Measurements from ENCODE around the gene GEMIN5. TPM values are rescaled to one million over a fixed set of nuclear protein-coding genes. Genes with fewer than 3 reads are reported as not detected.
A peak's percentile ranks its signal among the peaks of the same experiment; 100 is the strongest.

The GEMIN5 gene
- total RNA-seq, 5 donors from 2014 or later (not counting 1 experiment from before 2014, with no cell fraction given) = 6.8 to 17.6 (median 14.8) TPM

- Histone ChIP-seq H3K9me3 (no peaks in the 10 kb centered on the region), H3K36me3 (ENCODE audit: control insufficient read depth in 2 of 2, extremely low read depth in 1 of 2, insufficient read depth in 1 of 2, low read length in 1 of 2) (peaks cover 25 to 60% of the 10 kb centered on the region in 2 donors), H3K4me3 (ENCODE audit: control insufficient read depth in 1 of 2, extremely low read depth in 1 of 2, low read length in 1 of 2) (no peak overlapping the region), H3K27me3 (replicated peaks in 1 of 2; ENCODE audit: control insufficient read depth in 2 of 2, extremely low read depth in 1 of 2, insufficient read depth in 2 of 2, low read length in 1 of 2) (no peaks in the 10 kb centered on the region), H3K4me1 (ENCODE audit: control insufficient read depth in 1 of 2, extremely low read depth in 1 of 2, insufficient read depth in 2 of 2, low read length in 2 of 2) (peaks cover 10 to 12% of the 10 kb centered on the region in 2 experiments), H3K27ac (ENCODE audit: low read length) (no peak overlapping the region)
- no peak overlapping the region for H3K27ac Mint-ChIP-seq
- DNase-seq (no peak), ATAC-seq (replicated peaks in 1 of 4) (no peak)
- H3K4me1 Mint-ChIP-seq = peaks cover 37 to 43% (median 42%) of the 10 kb centered on the region in 3 donors
- WGBS (ENCODE audit: insufficient coverage) = no CpG with 5 or more reads among the region's 2 CpGs
- no peaks in the 10 kb centered on the region for H3K9me3 Mint-ChIP-seq
- CTCF ChIA-PET = no interaction called here
- H3K4me3 Mint-ChIP-seq = no peak overlapping the region
- peaks cover 47% of the 10 kb centered on the region for H3K36me3 Mint-ChIP-seq
- POLR2A ChIA-PET = interaction anchor here (0.5 to 1.4 kb wide), 2 partner anchors 10 to 74 kb away, joined by 3 read pairs; no protein-coding TSS in a partner anchor
- no peaks in the 10 kb centered on the region for H3K27me3 Mint-ChIP-seq
Observed at GRCh38 chr5:154866841-154867240, 71.2 kb downstream of the GEMIN5 start.

GRCh38 chr5:154865466-154866184 lies 72.4 kb downstream of the GEMIN5 start:
- H3K36me3 ChIP-seq (ENCODE audit: control insufficient read depth in 2 of 2, extremely low read depth in 1 of 2, insufficient read depth in 1 of 2, low read length in 1 of 2) = peaks cover 20 to 50% of the 10 kb centered on the region in 2 donors
- Mint-ChIP-seq H3K36me3 (peaks cover 43% of the 10 kb centered on the region), H3K4me1 (peaks cover 49 to 53% (median 52%) of the 10 kb centered on the region in 3 donors)

GRCh38 chr5:154863291-154864080 lies 74.5 kb downstream of the GEMIN5 start:
- H3K4me1 Mint-ChIP-seq = peaks cover 59 to 60% (median 59%) of the 10 kb centered on the region in 3 donors
- no peaks in the 10 kb centered on the region for H3K27me3 Mint-ChIP-seq
- POLR2A ChIA-PET = interaction anchor here in 1 of 2 donors (0.7 kb wide), 1 partner anchor 96 kb away, joined by 3 read pairs; no protein-coding TSS in a partner anchor
- peak overlapping the region in 1 of 3 donors; percentile 88 for H3K4me3 Mint-ChIP-seq
- peaks cover 23% of the 10 kb centered on the region in 2 experiments for H3K4me1 ChIP-seq (ENCODE audit: control insufficient read depth in 1 of 2, extremely low read depth in 1 of 2, insufficient read depth in 2 of 2, low read length in 2 of 2)
- CTCF ChIA-PET = no interaction called here
- WGBS (ENCODE audit: insufficient coverage) = no CpG with 5 or more reads among the region's 7 CpGs
- H3K9me3 ChIP-seq = no peaks in the 10 kb centered on the region
- ATAC-seq (replicated peaks in 1 of 4) (no peak), DNase-seq (no peak)
- H3K27ac ChIP-seq (ENCODE audit: low read length) = no peak overlapping the region
- peaks cover 37% of the 10 kb centered on the region for H3K36me3 Mint-ChIP-seq
- peak overlapping the region in 1 of 2 donors; percentile 64 for H3K27ac Mint-ChIP-seq
- H3K27me3 ChIP-seq (replicated peaks in 1 of 2; ENCODE audit: control insufficient read depth in 2 of 2, extremely low read depth in 1 of 2, insufficient read depth in 2 of 2, low read length in 1 of 2) = no peaks in the 10 kb centered on the region
- H3K4me3 ChIP-seq (ENCODE audit: control insufficient read depth in 1 of 2, extremely low read depth in 1 of 2, low read length in 1 of 2) = no peak overlapping the region
- no peaks in the 10 kb centered on the region for H3K9me3 Mint-ChIP-seq
- peaks cover 14 to 40% of the 10 kb centered on the region in 2 donors for H3K36me3 ChIP-seq (ENCODE audit: control insufficient read depth in 2 of 2, extremely low read depth in 1 of 2, insufficient read depth in 1 of 2, low read length in 1 of 2)

More at GRCh38 chr5:154865466-154866184, 72.4 kb downstream of the GEMIN5 start:
- no CpG with 5 or more reads among the region's 5 CpGs for WGBS (ENCODE audit: insufficient coverage)
- Histone ChIP-seq H3K4me1 (ENCODE audit: control insufficient read depth in 1 of 2, extremely low read depth in 1 of 2, insufficient read depth in 2 of 2, low read length in 2 of 2) (peaks cover 17 to 18% of the 10 kb centered on the region in 2 experiments), H3K27me3 (replicated peaks in 1 of 2; ENCODE audit: control insufficient read depth in 2 of 2, extremely low read depth in 1 of 2, insufficient read depth in 2 of 2, low read length in 1 of 2) (no peaks in the 10 kb centered on the region), H3K4me3 (ENCODE audit: control insufficient read depth in 1 of 2, extremely low read depth in 1 of 2, low read length in 1 of 2) (no peak overlapping the region), H3K27ac (ENCODE audit: low read length) (no peak overlapping the region), H3K9me3 (no peaks in the 10 kb centered on the region)
- DNase-seq = no peak
- ATAC-seq (replicated peaks in 1 of 4) = no peak
- ChIA-PET POLR2A (interaction anchor here in 1 of 2 donors (0.5 kb wide), 1 partner anchor 16 kb away, joined by 6 read pairs; no protein-coding TSS in a partner anchor), CTCF (interaction anchor here in 1 of 2 donors (0.6 kb wide), 1 partner anchor 108 kb away, joined by 3 read pairs; no protein-coding TSS in a partner anchor)
- Mint-ChIP-seq H3K27me3 (no peaks in the 10 kb centered on the region), H3K27ac (peak overlapping the region in 1 of 2 donors; percentile 28), H3K9me3 (no peaks in the 10 kb centered on the region), H3K4me3 (no peak overlapping the region)

GRCh38 chr5:154862766-154863165 lies 75.2 kb downstream of the GEMIN5 start:
- POLR2A ChIA-PET = no interaction called here
- DNase-seq (no peak), ATAC-seq (replicated peaks in 1 of 4) (no peak)
- peaks cover 23% of the 10 kb centered on the region in 2 experiments for H3K4me1 ChIP-seq (ENCODE audit: control insufficient read depth in 1 of 2, extremely low read depth in 1 of 2, insufficient read depth in 2 of 2, low read length in 2 of 2)
- H3K27me3 Mint-ChIP-seq = no peaks in the 10 kb centered on the region
- H3K4me3 Mint-ChIP-seq = peak overlapping the region; percentile 22 to 88 (median 40)
- WGBS (ENCODE audit: insufficient coverage) = 50% methylated on average over 1 of the region's 2 CpGs
- H3K9me3 Mint-ChIP-seq = no peaks in the 10 kb centered on the region
- peaks cover 35% of the 10 kb centered on the region for H3K36me3 Mint-ChIP-seq
- peak overlapping the region; percentile 45 to 81 for H3K27ac Mint-ChIP-seq
- H3K4me1 Mint-ChIP-seq = peaks cover 57 to 59% (median 58%) of the 10 kb centered on the region in 3 donors
- H3K9me3 ChIP-seq = no peaks in the 10 kb centered on the region
- peaks cover 12 to 38% of the 10 kb centered on the region in 2 donors for H3K36me3 ChIP-seq (ENCODE audit: control insufficient read depth in 2 of 2, extremely low read depth in 1 of 2, insufficient read depth in 1 of 2, low read length in 1 of 2)
- H3K27ac ChIP-seq (ENCODE audit: low read length) = no peak overlapping the region
- H3K27me3 ChIP-seq (replicated peaks in 1 of 2; ENCODE audit: control insufficient read depth in 2 of 2, extremely low read depth in 1 of 2, insufficient read depth in 2 of 2, low read length in 1 of 2) = no peaks in the 10 kb centered on the region
- CTCF ChIA-PET = no interaction called here
- H3K4me3 ChIP-seq (ENCODE audit: control insufficient read depth in 1 of 2, extremely low read depth in 1 of 2, low read length in 1 of 2) = no peak overlapping the region

- peak overlapping the region; percentile 41 to 93 (median 88) for H3K4me3 Mint-ChIP-seq
- Histone ChIP-seq H3K27ac (ENCODE audit: low read length) (no peak overlapping the region), H3K4me3 (ENCODE audit: control insufficient read depth in 1 of 2, extremely low read depth in 1 of 2, low read length in 1 of 2) (no peak overlapping the region), H3K4me1 (ENCODE audit: control insufficient read depth in 1 of 2, extremely low read depth in 1 of 2, insufficient read depth in 2 of 2, low read length in 2 of 2) (peaks cover 27 to 30% of the 10 kb centered on the region in 2 experiments), H3K9me3 (no peaks in the 10 kb centered on the region), H3K36me3 (ENCODE audit: control insufficient read depth in 2 of 2, extremely low read depth in 1 of 2, insufficient read depth in 1 of 2, low read length in 1 of 2) (peaks cover 12 to 35% of the 10 kb centered on the region in 2 donors), H3K27me3 (replicated peaks in 1 of 2; ENCODE audit: control insufficient read depth in 2 of 2, extremely low read depth in 1 of 2, insufficient read depth in 2 of 2, low read length in 1 of 2) (no peaks in the 10 kb centered on the region)
- H3K27ac Mint-ChIP-seq = peak overlapping the region; percentile 11 to 81
- peaks cover 31% of the 10 kb centered on the region for H3K36me3 Mint-ChIP-seq
- CTCF ChIA-PET = no interaction called here
- no peaks in the 10 kb centered on the region for H3K9me3 Mint-ChIP-seq
- DNase-seq (no peak), ATAC-seq (replicated peaks in 1 of 4) (no peak)
- 94% methylated on average over 2 of the region's 8 CpGs for WGBS (ENCODE audit: insufficient coverage)
- H3K27me3 Mint-ChIP-seq = no peaks in the 10 kb centered on the region
- H3K4me1 Mint-ChIP-seq = peaks cover 56 to 60% (median 58%) of the 10 kb centered on the region in 3 donors
- POLR2A ChIA-PET = interaction anchor here in 1 of 2 donors (0.7 kb wide), 1 partner anchor 15 kb away, joined by 4 read pairs; no protein-coding TSS in a partner anchor
Observed at GRCh38 chr5:154861946-154862345, 76.1 kb downstream of the GEMIN5 start.

- DNase-seq (peak in 1 of 35 experiments; percentile 9), ATAC-seq (replicated peaks in 1 of 4) (no peak)
- Mint-ChIP-seq H3K27me3 (no peaks in the 10 kb centered on the region), H3K9me3 (no peaks in the 10 kb centered on the region), H3K4me3 (peak overlapping the region; percentile 88 to 95 (median 93)), H3K27ac (peak overlapping the region; percentile 94 to 99), H3K36me3 (peaks cover 25% of the 10 kb centered on the region), H3K4me1 (peaks cover 57 to 61% (median 60%) of the 10 kb centered on the region in 3 donors)
- Histone ChIP-seq H3K36me3 (ENCODE audit: control insufficient read depth in 2 of 2, extremely low read depth in 1 of 2, insufficient read depth in 1 of 2, low read length in 1 of 2) (peaks cover 3 to 25% of the 10 kb centered on the region in 2 donors), H3K27ac (ENCODE audit: low read length) (peak overlapping the region; percentile 90), H3K9me3 (no peaks in the 10 kb centered on the region), H3K4me3 (ENCODE audit: control insufficient read depth in 1 of 2, extremely low read depth in 1 of 2, low read length in 1 of 2) (peak overlapping the region; percentile 59 to 81), H3K4me1 (ENCODE audit: control insufficient read depth in 1 of 2, extremely low read depth in 1 of 2, insufficient read depth in 2 of 2, low read length in 2 of 2) (peaks cover 30 to 35% of the 10 kb centered on the region in 2 experiments), H3K27me3 (replicated peaks in 1 of 2; ENCODE audit: control insufficient read depth in 2 of 2, extremely low read depth in 1 of 2, insufficient read depth in 2 of 2, low read length in 1 of 2) (no peaks in the 10 kb centered on the region)
- no CpG with 5 or more reads among the region's 4 CpGs for WGBS (ENCODE audit: insufficient coverage)
- POLR2A ChIA-PET = no interaction called here
- CTCF ChIA-PET = no interaction called here
Observed at GRCh38 chr5:154860765-154861164, 77.2 kb downstream of the GEMIN5 start.

Measured in T-cell (primary cell).